NCI-H1694 (cell line): Measurements from ENCODE around the gene PRKAG2.
A peak's percentile ranks its signal among the peaks of the same experiment; 100 is the strongest.
"Not testable (repeated sequence)": the region's sequence is repeated elsewhere in the genome, so short reads cannot be mapped to it uniquely, and the experiment has no call there.

Experiments used
- DNase-seq: peaks from one replicate; lab custom pipeline; 2025; lab: John Stamatoyannopoulos, UW

PRKAG2 gene

DNA sequence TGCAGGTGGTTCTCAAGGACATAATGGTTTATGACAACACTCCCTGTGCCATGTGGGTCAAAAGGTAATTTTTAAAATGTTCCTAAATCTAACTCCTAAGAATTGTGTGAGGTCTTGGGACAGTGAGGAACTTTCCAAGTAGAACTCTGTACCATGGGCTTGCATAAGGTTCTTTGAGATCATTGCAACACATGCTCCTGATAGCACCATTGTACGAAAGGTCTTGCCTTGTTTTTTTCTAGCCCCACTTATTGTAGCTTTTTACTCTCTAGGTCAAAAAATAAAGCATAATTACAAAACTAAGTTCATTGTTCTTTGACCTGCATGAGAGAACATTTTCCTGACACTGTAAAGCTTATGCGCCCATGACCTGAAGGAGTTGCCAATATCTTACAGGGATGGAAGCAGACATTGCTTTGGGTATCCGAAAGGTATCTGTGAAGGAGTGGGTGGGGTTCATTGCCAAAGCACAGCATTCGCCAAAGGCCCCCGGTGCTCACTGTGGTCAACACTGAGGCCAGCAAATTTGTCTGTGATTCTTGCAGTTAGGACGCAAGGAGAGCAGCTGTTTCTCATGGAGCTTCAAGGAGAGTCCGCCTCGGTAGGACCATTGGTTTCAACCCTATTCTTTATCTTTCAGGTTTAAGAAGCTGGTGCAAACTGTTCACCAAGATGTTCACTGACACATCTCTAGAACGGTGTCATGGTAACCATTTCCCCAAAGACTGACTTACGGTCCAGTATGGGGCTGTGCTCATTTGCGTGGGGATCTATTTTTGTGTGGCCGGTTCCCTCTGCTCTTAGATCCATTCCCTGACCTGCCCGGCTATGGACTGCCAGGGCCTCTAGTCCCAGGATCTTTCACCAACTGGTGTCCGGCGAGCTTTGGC, 7.6 kb upstream of the PRKAG2 start:
- DNase-seq = no peak

- no peak for DNase-seq
Measured at GRCh38 chr7:151883857-151884256, 6.9 kb upstream of the PRKAG2 start.

GRCh38 chr7:151882734-151883133, 5.8 kb upstream of the PRKAG2 start:
- DNase-seq = no peak

DNA sequence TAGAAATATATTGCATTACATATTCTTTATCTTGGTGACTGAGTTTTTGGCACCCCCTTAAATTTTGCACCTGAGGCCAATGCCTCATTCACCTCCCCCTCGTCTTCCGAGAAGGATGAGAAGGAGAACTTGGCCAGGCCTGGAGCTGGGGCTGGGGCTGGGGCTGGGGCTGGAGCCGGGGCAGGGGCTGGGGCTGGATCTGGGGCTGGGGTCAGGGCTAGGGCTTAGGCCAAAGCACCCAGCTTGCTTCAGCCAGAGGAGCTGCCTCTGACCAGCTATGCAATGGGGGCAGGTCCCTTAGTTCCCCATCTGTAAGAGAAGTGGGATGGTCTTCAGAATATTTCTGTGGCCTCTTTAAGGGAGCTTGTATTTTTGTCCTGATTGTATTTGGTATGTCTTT, 3.8 kb upstream of the PRKAG2 start:
- no peak for DNase-seq

DNA sequence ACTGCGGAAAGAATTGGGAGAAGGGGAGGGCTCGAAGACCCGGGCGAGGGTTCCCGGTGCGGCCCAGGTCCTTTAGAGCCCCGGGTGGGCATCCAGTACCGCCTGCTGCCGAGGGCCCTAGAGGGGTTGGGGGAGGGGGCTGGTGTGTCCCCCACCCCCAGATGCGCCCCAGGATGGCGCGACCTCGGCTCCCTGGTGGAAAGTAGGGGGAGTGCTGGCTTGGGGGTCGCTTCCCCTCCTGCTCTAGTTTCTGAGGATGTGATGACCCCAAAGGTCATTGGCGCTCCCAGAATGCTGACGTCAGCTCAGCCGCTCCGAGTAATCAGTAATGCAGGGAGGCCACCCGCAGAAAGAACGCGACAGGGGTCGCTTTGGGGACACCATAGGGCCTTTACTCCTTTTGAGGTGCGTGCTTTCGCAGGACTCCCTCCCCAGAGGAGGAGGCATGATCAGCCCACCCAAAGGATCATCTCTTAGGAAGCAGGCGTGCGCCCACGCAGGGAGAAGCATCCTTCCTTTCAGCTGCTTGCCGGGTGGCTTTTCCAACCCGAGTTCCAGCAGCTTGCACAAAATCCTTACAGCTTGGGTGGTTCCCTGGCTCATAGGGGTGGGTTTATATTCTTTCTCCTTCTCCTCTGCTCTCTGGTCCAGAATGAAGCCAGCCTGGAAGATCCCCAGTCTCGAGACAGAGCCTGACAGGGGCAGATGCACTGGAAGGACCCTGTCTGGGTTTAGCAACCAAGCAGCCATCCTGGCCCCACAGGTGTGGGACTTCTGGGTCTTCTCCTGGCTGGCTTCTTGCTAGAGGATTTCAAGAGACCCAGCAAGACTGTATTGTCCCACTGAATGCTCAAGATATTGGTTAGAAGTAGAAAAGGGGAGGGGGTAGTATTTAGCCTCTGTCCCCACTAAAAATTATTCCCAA, 1.3 kb upstream of the PRKAG2 start:
- DNase-seq = no peak

DNA sequence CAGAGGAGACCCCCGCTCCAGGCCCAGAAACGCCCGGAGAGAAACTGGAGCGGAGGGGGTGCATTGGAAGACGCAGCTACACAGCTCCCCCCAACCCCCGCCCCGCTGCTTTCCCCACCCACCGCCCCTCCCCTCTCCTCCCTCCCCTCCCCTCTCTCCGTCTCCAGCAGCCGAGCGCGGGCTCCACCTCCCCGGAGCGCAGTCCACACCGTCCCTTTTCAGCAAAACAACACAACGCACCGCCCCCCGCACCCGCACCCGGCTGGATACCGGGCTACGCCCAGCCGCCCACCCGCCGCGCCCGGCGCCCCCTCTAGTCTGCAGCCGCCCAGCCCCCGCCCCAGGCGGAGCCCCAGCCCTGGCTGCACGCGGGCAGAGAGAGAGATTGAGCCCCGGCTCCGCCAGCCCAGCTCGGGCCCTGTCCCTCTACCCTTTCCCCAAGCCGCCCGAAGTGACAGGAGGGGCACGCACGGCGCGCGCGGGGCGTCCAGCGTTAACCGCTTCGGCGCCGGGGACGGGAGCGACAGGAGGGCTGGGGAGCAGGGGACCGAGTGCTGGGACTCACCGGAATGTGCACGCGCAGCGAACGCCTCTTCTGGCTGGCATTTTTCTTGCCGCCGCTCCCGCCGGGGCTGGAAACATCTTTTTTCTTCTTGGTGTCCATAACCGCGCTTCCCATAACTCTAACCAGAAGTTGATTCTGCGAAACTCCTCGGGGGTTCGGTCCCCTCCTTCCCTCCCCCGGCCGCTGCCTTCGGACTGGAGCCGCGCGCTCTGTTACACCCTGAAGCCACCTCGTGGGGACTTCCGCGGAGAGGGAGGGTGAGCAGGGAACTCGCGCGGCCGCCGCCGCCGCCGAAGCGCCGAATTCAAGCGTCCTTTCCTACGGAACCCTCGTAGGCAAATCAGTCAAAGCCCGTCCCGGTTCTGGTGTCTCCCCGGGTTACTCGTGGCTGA, 695 bp downstream of the PRKAG2 start:
- DNase-seq = peak; percentile 37

GRCh38 chr7:151874479-151874878, 2.4 kb downstream of the PRKAG2 start:
- DNase-seq = not testable (repeated sequence)

DNA sequence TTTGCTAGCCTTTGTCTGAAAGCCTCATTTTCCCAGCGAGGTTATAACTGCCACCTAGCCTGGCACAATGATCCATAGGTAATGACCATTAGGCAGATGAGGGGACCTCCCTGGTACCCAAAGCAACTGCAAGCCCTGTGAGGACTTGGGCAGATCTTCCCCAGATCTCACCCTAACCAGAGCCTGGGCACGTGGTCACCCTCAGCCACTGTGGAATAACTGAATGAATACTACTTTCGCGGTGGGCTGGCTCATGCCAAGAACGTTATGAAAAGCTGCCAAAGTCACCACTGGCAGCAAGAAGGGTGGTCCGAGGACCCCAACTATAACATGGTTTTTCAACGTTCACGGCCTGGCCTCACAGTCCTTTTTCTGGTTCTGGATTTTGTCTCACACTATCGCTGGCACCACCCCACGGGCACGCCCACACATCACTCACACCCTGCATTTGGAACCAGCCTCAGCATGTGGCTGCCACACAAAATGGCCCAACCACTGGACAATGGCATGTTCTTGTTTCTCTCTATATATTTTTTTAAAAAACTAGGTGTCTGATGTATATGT, 3.4 kb downstream of the PRKAG2 start:
- no peak for DNase-seq

DNA sequence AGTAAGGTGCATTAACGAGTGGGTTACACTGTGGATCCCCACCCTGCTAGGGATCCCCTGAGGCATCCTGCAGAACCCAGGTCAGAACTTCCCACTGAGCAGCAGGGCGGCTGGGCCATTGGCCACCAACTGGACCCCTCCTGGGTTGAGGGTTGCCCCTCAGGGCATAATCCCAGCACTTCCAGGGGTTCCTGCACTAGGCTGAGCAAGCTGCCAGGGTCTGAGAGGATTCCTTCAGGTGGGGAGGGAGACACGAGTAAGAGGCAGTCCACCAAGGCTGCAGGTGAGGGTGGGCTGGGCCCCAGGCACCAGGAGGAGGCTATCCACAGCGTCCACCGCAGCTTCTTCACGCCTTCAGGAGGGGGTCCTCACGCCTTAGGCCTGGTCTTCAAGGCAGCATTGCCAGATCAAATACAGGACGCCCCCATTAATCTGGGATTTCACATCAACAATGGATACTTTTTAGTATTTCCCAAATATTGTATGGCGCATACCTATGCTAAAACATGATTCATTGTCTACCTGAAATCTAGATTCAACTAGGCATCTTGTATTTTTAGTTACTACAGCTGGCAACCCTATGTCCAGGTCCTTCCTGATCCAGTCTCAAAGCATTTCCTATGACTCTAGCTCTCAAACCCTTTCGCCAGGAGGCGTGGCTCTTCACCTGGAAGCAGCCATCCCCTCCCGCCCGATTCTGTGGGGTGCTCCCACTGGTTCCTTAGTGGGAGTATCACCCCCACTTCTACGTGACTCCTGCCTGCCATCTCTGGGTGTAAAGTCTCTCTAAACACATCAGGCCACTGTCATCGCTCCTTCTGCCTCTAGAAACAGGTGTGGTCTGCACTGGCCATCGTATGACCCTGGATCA, 4.1 kb downstream of the PRKAG2 start:
- DNase-seq = no peak

DNA sequence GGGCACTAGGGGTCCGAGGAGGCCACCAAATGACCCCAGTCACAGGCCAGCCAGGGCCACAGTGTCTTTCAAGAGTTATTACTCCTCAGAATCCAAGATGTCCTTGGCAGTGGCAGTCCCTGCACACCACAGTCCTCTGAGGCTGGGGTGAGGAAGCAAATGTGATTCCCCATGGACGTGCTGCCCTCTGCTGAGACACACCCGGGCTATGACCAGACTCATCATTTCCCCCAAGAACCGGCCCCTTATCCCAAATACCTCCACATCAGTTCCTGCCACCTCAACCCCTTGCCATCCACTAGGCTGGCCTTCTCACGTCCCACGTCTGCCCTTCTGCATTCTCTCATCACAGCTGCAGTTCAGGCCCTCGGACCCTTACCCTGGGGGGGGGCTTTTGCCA, 5.0 kb downstream of the PRKAG2 start:
- no peak for DNase-seq

DNA sequence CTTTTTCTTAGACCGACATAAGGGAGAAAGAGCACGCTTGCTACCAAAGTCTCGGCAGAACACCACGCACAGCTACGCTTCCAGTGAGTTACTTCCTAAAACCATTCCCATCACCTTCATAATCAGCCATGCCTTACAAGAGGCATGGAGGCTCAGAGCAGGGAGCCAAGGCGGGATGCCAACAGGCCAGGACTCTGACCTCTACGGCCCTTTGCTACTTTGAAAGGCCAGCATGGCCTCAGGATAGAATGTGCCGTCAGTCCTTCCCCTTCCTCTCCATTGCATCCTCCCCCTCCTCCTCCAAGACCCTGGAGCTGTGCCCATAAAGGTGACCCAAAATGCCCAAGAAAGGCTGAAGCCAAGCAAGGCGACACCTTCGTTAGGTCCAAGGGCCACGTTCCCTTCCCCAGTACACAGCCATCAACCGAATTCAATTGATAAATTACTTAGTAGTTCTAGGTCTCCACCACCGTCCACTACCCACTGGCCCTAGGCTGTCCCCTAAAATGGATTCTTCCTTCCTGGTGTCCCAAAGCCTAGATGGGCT, 5.7 kb downstream of the PRKAG2 start:
- DNase-seq = no peak

DNA sequence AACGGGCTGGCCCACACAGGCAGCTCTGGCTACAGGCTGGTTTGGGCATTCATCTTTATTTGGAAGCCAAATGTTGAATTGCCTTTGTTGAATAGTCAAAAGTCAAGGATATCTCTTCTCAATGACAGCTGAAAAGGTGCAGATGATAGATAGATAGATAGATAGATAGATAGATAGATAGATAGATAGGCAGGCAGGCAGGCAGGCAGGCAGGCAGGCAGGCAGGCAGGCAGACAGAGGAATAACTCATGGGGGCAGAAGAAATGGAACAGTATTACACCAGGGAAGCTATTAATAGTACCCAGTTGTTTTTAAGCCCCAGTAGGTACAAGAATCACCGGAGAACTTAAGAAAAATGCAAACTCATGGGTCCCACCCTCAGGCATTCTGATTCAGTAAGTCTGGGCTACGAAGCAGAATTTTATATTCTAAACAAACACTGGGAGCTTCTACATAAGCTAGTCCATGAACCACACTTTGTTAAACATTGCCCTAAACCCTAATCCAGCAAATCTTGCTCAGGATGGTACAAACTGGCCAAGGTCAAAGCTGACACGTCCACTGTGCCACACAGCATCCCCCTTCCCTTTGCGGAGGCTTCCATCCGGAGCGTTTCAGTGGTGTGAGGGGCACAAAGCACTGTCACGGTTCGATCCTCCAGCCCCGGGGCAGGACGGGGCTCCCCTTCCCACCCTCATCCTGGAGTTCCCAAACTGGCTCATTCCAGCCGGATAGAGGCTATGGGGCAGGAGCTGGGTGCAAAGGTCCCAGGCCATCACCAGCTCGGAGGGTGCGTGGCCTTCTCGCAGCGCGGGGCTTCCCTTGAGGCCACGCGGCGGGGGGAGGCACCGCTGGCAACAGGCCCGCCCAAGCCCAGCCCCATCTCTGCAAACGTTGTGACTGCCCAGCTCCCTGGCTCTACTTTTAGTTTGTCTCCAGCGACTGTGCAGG, 6.7 kb downstream of the PRKAG2 start:
- no peak for DNase-seq

DNA sequence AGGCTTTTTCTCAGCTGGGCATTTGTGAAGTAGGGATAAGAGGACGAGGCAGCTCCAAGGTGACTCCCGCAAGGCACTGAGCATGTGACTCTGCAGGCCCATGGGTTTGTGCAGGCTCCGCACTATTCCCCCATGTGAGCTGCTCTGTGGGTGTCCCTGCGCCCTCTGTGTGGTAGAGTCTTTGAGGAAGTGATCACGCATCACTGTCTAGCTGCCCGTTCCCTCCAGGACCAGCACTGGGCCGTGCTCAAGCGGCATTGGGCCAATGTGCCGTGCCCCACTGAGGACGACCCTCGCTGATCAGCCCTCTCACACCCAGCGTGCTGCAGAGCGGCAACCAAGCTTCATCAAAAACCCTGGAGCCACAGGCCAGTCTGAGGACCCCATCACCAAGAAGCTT, 7.5 kb downstream of the PRKAG2 start:
- no peak for DNase-seq

- no peak for DNase-seq
Measured at GRCh38 chr7:151869109-151869428, 7.8 kb downstream of the PRKAG2 start.

DNA sequence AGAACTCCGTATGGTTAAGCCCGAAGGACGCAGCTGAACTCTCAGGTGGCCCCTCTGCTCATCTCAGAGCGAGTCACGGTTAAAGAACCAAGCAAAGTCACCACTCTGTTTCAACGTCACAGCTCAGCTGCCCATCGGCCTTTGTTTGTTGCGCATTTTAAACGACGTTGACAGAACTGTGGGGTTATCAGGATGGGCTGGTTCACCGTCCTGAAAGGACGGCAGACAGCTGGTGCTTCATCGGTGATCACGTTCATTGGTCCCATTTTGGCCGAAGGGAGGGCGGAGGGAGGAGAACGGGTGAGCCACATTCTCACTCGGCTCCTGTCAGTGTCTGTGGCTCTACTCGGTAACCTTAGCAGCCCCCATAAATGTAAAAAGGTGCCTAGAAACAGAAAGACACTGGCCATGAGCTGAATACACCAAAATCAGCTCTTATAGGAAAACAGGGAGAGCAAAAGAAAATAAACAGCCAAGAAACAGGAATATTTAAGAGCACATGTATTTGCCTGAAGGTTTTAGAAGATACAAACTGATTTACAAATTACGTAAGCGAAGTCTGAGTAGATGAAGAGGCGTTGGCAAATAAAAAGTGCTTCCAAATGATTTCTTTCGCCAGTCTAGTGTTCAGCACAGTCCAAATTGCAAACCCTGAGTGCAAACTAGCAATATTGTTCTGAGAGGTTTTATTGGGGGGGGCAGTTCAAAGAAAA, 8.4 kb downstream of the PRKAG2 start:
- DNase-seq = no peak

DNA sequence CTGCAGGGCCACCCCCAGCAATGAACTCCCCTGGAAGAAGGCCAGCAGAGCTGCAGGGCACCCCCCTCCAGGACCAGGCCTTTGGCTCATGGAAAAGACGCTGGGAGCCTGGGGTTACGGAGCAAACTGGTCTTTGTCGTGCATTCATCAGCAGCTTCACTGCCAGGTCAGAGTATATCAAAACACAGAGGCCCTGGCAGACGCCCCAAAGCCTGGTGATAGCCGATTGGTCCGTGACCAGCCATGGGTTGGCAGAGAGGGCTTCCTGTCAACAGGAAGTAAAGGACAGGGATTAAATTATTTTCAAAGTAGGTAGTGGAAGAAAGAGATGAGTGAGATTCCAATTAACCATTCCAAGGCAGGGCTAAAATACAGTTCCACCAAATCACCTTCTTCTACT, 9.0 kb downstream of the PRKAG2 start:
- no peak for DNase-seq

GRCh38 chr7:151866761-151867655, 9.9 kb downstream of the PRKAG2 start:
- no peak for DNase-seq
